ENCODE results near the gene CCDC183.
"Not testable (repeated sequence)": the region's sequence is repeated elsewhere in the genome, so short reads cannot be mapped to it uniquely, and the experiment has no call there.

Gene CCDC183

GRCh38 chr9:136792321-136793085 is 3.6 kb upstream of the CCDC183 start:
- no peak overlapping the region for H3K4me3 ChIP-seq (ENCODE audit: low read depth, low read length)

GRCh38 chr9:136793086-136793946 is 2.8 kb upstream of the CCDC183 start:
- TF ChIP-seq CTCF (conservative IDR thresholded peaks at IDR 0.05; ENCODE audit: low read depth, low read length), result no peak
- H3K4me3 ChIP-seq (ENCODE audit: low read depth, low read length), result no peak overlapping the region
- DNase-seq (ENCODE audit: low read depth), result no peak

More at GRCh38 chr9:136792321-136793085, 3.6 kb upstream of the CCDC183 start:
- no peak for DNase-seq (ENCODE audit: low read depth)
- no peak for TF ChIP-seq CTCF (conservative IDR thresholded peaks at IDR 0.05; ENCODE audit: low read depth, low read length)

GRCh38 chr9:136794281-136794999 is 1.7 kb upstream of the CCDC183 start:
- no peak for DNase-seq (ENCODE audit: low read depth)
- no peak for TF ChIP-seq CTCF (conservative IDR thresholded peaks at IDR 0.05; ENCODE audit: low read depth, low read length)
- no peak overlapping the region for H3K4me3 ChIP-seq (ENCODE audit: low read depth, low read length)

GRCh38 chr9:136795000-136795348 is 1.2 kb upstream of the CCDC183 start:
- no peak for DNase-seq (ENCODE audit: low read depth)
- no peak for TF ChIP-seq CTCF (conservative IDR thresholded peaks at IDR 0.05; ENCODE audit: low read depth, low read length)
- no peak overlapping the region for H3K4me3 ChIP-seq (ENCODE audit: low read depth, low read length)

- peak; percentile 67 for DNase-seq (ENCODE audit: low read depth)
- H3K4me3 ChIP-seq (ENCODE audit: low read depth, low read length), result not testable (repeated sequence)
These were observed 723 bp downstream of the CCDC183 start for GRCh38 chr9:136796775-136797347.

GRCh38 chr9:136798708-136799078 is 2.6 kb downstream of the CCDC183 start:
- DNase-seq (ENCODE audit: low read depth), result no peak
- no peak overlapping the region for H3K4me3 ChIP-seq (ENCODE audit: low read depth, low read length)
- no peak for TF ChIP-seq CTCF (conservative IDR thresholded peaks at IDR 0.05; ENCODE audit: low read depth, low read length)
